Measurements from ENCODE around the gene A4GNT. TPM values are rescaled to one million over a fixed set of nuclear protein-coding genes. Genes with fewer than 3 reads are reported as not detected.

A4GNT gene
- total RNA-seq, 1 donor from 2014 or later, result 0.34 TPM

GRCh38 chr3:138118612-138119422 is 13.4 kb downstream of the A4GNT start:
- Mint-ChIP-seq H3K4me3 (peak overlapping the region; percentile 10), H3K9me3 (no peaks in the 10 kb centered on the region), H3K27me3 (peaks cover 19% of the 10 kb centered on the region), H3K36me3 (no peaks in the 10 kb centered on the region), H3K27ac (no peak overlapping the region), H3K4me1 (ENCODE audit: unreplicated experiment) (peaks cover 7% of the 10 kb centered on the region)
- TF ChIP-seq, protein P1, sequence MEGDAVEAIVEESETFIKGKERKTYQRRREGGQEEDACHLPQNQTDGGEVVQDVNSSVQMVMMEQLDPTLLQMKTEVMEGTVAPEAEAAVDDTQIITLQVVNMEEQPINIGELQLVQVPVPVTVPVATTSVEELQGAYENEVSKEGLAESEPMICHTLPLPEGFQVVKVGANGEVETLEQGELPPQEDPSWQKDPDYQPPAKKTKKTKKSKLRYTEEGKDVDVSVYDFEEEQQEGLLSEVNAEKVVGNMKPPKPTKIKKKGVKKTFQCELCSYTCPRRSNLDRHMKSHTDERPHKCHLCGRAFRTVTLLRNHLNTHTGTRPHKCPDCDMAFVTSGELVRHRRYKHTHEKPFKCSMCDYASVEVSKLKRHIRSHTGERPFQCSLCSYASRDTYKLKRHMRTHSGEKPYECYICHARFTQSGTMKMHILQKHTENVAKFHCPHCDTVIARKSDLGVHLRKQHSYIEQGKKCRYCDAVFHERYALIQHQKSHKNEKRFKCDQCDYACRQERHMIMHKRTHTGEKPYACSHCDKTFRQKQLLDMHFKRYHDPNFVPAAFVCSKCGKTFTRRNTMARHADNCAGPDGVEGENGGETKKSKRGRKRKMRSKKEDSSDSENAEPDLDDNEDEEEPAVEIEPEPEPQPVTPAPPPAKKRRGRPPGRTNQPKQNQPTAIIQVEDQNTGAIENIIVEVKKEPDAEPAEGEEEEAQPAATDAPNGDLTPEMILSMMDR (conservative IDR thresholded peaks at IDR 0.05), result peak; percentile 84
- peak; percentile 77 for DNase-seq (ENCODE audit: extremely low spot score, unreplicated experiment)

GRCh38 chr3:138114988-138115971 is 16.9 kb downstream of the A4GNT start, which contains the start of gene DZIP1L:
Gene DZIP1L (minus strand): TSS chr3:138115608. CDS start chr3:138103971, 11,637 bp downstream.
- H3K27ac Mint-ChIP-seq, result peak within 1 kb of the TSS; percentile 86
- H3K36me3 Mint-ChIP-seq, result peaks cover 3% of the 10 kb centered on the region
- H3K4me1 Mint-ChIP-seq (ENCODE audit: unreplicated experiment), result peaks cover 17% of the 10 kb centered on the region
- TF ChIP-seq, protein P1 (conservative IDR thresholded peaks at IDR 0.05), result peak; percentile 68
- H3K27me3 Mint-ChIP-seq, result peaks cover 19% of the 10 kb centered on the region
- no peaks in the 10 kb centered on the region for H3K9me3 Mint-ChIP-seq
- DNase-seq (ENCODE audit: extremely low spot score, unreplicated experiment), result peak; percentile 76
- H3K4me3 Mint-ChIP-seq, result peak within 1 kb of the TSS; percentile 94

GRCh38 chr3:138114431-138114918 is 17.7 kb downstream of the A4GNT start:
- TF ChIP-seq, protein P1 (conservative IDR thresholded peaks at IDR 0.05), result no peak
- Mint-ChIP-seq H3K4me1 (ENCODE audit: unreplicated experiment) (peaks cover 17% of the 10 kb centered on the region), H3K9me3 (no peaks in the 10 kb centered on the region), H3K27me3 (peaks cover 19% of the 10 kb centered on the region), H3K27ac (peak overlapping the region; percentile 86), H3K36me3 (peaks cover 3% of the 10 kb centered on the region), H3K4me3 (peak overlapping the region; percentile 94)
- no peak for DNase-seq (ENCODE audit: extremely low spot score, unreplicated experiment)

DNA sequence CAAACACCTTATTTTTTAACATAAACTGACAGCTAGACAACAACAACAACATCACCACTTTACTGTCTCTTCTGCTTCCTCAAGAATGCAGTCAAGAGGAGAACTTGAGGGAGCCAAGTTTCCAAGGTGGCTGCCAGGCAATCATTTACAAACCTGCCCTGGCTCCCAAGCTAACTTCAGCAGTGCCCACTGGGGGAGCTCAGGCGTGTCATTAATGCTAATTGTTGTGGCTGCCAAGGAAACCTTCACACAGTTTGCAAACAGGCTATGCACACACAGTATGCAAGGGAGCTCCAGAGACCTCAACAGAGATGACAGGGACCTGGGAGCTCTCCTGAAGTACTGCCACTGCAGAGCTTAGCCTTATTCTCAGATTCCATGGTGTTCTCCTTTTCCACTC is 18.9 kb downstream of the A4GNT start:
- Mint-ChIP-seq H3K27me3 (peaks cover 16% of the 10 kb centered on the region), H3K27ac (no peak overlapping the region), H3K36me3 (peaks cover 3% of the 10 kb centered on the region), H3K9me3 (no peaks in the 10 kb centered on the region), H3K4me1 (ENCODE audit: unreplicated experiment) (peaks cover 13% of the 10 kb centered on the region), H3K4me3 (peak overlapping the region; percentile 75)
- TF ChIP-seq, protein P1 (conservative IDR thresholded peaks at IDR 0.05), result no peak
- no peak for DNase-seq (ENCODE audit: extremely low spot score, unreplicated experiment)

DNA sequence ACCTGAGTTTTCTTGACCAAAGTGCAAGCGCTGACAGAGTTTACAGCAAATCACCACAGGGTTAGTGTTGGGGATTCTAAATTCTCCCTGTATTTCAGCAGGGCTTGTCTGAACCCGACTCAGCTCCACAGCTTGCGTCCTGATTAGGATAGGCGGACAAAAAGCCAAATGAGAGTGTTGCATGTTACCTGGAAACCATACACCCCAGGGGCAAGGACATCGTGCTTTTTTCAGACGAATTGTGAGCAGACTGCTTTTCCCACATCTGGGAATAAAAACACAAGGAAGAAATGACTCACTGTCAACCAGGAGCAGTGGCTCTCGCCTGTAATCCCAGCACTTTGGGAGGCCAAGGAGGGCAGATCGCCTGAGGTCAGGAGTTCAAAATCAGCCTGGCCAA is 19.8 kb downstream of the A4GNT start:
- peaks cover 13% of the 10 kb centered on the region for H3K4me1 Mint-ChIP-seq (ENCODE audit: unreplicated experiment)
- H3K4me3 Mint-ChIP-seq, result no peak overlapping the region
- H3K9me3 Mint-ChIP-seq, result no peaks in the 10 kb centered on the region
- H3K27me3 Mint-ChIP-seq, result peaks cover 13% of the 10 kb centered on the region
- no peak overlapping the region for H3K27ac Mint-ChIP-seq
- TF ChIP-seq, protein P1 (conservative IDR thresholded peaks at IDR 0.05), result no peak
- DNase-seq (ENCODE audit: extremely low spot score, unreplicated experiment), result no peak
- peaks cover 3% of the 10 kb centered on the region for H3K36me3 Mint-ChIP-seq

Measured in type B pancreatic cell (in vitro differentiated cells).